NCI-H2029 (cell line): Measurements from ENCODE around the gene EPN3.

Experiments
- DNase-seq: peaks from one replicate; lab custom pipeline; 2025; lab: John Stamatoyannopoulos, UW

EPN3 gene

DNA sequence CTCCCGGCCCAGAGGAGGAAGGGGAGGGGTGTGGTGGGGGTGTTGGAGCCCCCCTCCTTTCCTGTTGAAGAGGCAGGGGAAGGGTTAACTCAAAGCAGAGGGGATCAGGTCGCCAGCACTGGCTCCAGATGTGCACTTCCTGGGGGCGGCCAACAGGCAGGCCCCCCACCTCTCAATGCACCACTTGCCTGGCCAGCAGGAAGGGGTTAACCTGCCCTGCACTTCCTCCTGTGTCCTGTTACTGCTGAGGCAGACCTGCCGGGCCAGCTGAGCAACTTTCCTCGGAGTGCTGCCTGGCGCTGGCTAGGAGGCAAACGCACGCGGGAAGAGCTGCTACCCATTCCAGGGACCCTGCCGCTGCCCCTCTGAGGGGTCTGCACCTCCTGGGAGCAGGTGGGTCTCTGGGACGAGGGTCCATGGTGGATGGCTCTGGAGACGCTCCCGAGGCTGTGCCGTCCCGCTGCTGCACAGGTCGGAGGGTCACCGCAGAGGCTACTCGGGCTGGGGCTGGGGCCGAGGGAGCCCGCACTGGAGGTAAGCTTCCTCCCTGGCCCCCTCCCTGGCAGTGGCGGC, at the start of gene EPN3:
TSS of gene EPN3 (plus strand) at position 284 of the 573 bp plus-strand sequence. CDS start 3,822 bp downstream, outside the sequence.
- DNase-seq: no peak

DNA sequence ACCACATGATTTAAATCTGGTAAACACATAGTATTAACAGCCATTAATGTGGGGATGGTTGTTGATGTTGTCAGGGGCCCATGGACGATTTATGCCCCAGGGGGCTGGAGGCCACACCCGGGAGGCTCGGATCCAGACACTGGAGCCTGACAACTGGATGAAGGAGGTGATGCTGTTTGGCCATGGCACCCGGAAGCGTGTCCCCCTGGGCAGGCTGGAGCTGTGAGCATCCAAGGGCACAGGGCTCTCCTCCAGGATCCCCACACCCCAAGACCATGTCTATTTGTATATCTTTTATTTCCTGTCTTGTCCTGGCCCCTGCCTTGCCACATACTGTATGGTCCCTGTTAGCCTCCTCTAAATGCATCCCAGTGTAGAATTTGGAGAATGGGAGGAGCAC, 49.3 kb upstream of the EPN3 start:
- DNase-seq: no peak

DNA sequence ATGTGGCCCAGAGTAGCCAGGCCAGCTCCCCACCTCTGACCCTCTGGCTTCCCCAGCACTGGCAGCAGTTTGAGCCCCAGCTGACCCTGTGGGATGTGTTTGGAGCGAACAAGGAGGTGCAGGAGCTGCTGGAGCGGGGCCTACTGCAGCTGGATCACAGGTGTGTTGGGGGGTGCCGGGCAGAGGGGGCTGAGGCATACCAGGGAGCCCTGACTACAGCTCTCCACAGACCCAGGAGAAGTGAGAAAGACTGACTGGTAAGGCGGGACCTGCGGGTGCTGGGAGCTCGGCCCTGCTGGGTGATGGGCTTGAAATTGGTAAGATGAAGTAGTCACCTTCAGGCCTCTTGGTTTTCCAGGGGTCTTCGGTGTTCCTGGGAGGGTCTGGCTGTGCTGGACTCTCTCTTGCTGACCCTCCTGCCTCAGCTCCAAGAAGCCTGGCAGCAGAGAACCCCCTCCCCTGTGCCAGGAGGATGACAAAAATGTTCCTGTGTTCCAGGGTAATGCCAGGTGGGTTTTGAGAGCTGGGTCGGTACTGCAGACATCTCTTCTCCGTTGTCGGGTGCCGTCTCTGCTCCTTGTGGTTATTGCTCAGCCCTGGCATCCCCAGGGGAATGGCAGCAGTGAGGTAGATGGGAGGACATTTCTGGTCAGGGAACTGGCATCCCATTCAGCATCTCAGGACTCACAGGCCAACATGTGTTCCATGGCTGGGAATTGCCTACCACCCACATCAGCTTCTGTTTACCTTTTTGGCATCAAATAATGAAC, 48.0 kb upstream of the EPN3 start:
- DNase-seq: no peak

DNA sequence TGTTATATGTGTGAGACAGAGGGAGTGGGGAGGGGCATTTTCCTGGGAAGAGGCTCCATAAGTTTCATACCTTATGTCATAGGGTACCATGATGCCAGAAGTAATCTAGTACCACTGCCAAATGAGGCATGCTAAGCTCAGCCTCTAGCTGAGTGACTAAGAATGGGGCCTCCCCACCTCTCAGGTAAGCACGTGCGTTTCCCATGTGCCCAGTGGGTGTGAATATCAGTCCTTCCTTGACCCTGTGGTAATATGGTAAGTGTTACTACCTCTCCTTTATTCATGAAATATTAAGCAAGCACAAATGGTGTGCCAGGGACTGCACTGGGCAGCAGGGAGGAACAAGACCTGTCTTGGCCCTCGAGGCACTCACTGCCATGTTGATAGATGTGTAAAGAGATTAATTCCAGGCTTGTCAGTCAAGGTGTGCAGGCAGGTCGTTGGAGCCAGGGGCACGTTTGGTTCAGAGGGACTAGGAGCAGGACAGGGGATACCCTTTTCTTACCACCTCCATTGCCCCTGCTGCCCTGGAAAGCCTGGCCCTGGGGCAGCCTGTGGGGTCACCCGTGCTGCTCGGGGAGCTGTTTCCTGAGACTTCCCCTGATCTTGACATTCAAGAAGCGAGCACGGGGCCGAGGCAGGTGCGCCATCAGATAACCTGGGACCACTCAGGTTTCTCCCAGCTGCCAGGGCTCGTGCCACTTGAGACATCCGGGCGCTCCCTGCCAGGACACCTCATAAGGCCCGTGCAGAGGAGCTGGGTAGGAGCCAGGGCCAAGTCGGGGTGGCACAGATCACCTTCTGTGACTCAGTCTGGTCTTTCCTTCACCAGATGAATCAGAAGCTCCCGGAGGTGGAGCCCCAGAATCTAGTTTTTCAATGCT, 45.1 kb upstream of the EPN3 start:
- DNase-seq: no peak

DNA sequence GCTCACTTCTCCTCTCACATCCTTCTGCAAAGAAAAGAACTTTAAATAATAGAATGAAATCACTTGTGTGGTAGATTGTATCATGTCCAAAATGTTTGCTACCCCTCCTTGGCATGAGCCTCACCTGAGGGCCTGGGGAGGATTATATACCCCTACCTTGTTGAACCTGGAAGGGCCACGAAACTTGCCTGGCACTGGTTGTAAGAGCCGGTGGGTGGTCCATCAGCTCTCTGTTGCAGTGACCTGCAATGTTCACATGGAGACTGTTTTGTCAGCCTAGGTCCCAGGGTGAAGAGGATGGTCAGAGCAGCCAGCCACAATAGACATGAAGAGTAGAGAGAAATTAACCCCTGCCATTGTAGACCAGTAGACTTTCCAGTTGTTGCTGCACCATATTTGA, 43.7 kb upstream of the EPN3 start:
- no peak for DNase-seq

DNA sequence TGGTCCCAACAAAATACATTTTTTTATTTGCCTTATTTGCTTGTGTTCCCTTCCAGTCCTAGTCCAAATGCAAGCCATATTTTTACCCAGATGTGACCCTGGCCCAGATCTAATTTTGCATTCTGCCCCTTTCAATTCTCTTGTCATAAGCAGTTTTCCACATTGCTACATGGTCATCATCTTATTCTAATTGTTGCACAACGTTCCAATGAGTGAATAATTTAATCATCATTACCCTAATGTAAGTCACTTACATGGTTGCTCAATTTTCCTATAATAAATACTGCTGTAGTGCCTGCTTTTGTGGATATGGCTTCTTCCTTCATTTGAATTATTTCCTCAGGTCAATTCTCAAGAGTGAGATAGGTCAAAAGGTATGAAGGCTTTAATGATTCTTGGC, 41.0 kb upstream of the EPN3 start:
- DNase-seq: no peak

DNA sequence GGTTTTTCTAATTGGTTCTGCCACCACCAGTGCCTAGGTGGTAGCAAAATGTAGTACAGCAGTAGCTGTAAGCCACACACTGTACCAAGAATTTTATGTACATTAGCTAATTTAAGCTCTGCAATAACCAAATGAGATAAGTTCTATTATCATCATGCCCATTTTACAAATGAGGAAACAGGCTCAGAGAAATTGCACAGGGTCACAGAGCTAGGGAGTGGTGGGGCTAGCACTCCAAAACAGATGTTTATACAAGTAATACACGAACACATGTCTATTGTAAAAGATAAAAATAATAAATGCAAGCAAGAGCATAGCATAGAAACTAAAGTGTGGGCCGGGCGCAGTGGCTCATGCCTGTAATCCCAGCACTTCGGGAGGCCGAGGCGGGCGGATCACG, 40.3 kb upstream of the EPN3 start:
- no peak for DNase-seq

DNA sequence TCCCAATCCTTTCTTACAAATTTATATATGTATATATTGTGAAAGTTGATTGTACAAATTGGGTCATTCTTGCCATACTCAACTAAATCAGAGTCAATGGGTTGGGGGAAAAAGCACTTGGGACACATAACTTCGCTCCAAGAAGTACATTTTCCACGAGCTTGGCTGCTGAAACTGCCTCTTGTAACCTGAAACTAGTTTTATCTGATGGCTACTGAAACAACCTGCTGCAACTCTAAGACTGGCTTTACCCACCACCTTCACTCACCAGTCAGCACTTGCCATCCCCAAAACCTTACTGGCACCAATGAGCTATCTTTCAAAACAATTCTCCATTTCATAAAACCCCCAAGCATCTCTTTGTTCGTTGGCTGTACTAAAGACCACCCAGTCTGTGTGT, 38.8 kb upstream of the EPN3 start:
- no peak for DNase-seq

DNA sequence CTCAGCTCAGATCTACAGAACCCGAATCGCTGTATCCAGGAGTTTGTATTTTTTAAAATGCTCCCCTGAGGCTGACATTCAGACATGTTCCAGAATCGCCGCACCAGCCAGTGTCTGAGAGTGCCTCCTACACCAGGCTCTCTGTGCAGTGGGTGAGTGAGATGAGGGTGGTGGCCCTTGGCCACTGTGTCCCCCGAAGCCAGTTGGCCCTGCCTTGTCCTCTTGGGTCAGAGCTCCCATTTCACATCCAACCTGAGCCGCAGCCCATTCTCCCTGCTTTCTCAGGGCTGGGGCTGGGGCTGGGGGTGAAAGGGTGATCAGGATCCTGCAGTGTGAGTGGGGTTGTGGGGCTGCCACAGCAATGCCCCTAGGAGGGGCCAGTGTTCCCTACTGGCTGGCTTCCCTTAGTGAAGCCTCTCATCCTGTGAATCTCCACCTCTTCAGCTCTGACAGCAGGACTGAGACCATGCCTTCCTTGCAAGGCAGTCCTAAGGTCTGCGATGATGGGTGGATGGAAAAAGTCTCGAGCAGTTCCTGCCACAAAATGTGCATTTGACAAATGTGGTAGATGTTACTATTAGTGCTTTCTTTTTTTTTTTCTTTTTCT, 37.2 kb upstream of the EPN3 start:
- DNase-seq: no peak

DNA sequence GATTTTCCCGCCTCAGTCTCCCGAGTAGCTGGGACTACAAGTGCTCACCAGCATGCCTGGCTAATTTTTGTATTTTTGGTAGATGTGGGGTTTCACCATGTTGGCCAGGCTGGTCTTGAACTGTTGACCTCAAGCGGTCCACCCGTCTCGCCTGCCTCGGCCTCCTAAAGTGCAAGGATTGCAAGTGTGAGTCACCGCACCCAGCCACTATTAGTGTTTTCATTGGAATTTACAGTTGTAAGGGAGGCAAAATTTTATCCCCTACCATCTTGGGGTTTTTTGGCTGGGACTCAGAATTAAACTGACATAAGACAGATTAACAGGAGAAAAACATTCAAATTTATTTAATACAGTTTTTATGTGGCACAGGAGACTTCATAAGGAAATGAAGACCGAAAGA, 36.6 kb upstream of the EPN3 start:
- DNase-seq: no peak

DNA sequence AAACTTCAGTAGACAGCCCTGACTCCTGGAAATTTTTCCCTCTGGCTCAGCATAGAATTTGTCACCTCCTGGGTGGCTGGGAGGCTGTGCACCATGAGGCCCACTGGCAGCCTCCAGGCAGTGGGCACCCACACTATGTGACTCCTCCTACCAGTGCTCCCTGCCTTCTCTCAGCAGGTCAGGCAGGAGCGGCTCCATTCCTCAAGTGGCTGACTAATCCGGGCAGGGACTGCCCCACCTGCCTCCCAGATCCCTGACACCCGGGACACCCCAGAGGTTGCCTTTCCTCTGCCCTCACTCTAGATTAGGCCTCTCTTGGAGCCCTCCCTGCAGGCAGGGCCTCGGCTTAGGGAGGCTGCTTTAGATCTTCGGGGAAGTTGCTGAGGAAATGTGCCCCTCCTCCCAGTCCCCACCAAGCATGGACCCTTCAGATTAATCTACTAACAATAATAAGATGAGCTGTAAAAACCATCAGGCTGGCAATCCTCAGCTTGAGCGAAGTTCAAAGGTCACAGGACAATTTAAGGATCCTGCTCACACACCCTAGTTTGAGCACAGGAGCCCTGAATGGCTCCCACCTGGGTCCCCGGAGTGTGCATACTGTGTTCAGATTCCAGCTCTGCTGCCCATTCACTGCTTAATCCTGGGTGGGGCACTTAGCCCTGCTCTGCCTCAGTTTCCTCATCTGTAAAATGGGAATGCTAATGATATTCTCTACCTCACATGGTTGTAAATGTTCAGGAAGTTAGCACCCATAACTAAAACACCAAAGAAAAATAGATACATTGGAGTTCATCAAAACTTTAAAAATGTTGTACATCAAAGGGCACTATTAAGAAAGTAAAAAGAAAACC, 34.3 kb upstream of the EPN3 start:
- DNase-seq: no peak

DNA sequence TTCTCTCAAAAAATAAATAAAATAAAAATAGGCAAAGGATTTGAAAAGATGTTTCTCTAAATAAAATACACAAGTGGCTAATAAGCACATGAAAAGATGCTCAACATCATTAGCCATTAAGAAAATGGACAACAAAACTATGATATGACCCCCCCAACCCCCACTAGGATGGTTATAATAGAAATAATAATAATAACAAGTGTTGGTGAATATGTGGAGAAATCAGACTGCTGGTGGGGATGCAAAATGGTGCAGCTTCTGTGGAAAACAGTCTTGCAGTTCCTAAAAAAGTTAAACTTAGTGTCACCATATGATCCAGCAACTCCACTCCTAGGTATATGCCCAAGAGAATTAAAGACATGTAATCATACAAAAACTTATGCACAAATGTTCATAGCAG, 33.3 kb upstream of the EPN3 start:
- no peak for DNase-seq

DNA sequence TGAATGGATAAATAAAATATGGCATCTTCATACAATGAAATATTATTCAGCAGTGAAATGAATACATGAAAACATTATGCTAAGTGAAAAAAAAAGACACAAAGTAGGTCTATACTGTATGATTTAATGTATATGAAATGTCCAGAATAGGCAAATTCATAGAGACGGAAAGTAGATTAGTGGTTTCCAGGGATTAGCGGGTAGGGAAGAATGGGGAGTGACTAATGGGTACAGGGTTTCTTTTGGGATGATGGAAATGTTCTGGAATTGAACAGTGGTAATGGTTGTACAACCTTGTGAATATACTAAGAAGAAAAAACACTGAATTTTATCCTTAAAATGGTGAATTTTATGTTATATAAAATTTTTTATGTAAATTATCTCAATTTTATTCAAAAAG, 32.8 kb upstream of the EPN3 start:
- no peak for DNase-seq

DNA sequence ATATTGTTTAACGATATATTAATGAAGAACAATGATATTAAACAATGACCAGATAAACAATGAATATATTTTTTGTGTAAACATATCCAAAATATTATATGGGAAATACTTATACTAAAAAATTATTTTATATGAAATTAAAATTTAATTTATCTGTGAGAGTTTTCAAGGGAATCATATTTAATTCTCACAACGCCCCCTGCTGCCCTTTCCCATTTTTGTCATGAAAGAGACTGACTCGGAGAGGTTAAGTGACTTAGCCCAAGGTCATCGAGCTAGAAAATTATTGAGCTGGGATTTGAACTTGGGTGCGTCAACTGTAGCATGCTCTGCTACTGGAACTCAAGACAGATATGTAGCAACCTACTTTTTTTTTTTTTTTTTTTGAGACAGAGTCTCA, 31.5 kb upstream of the EPN3 start:
- no peak for DNase-seq

DNA sequence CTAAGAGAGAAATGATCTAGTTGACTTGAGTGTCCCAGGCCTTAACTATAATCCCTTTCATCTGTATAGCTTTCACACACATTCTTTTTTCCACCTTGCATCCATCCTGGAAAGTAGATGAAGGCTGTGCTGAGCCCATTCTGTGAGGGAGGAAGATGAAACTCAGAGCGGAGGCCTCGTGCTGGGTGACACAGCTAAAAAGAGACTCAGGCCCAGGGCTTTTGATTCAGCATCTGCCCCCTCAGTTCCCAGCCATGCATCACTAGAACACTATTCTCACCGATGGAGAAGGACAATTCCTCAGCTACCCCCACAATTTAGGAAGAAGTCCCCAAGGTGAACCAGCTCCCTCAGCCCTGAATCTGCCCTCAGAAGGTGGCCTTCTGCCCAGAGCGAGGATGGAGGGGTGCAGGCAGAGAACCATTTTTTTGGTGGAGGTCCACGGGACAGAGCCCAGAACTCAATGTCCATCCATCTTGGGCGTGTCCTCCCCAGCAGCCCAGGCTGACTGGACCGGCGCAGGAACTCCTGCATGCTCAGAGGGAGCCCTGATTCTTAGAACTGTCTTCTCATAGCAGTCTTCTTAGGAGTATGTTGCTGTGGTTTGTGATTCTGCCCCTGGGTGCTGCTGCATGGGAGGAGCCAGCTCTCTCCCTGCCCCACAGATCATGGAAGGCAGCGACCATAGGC, 30.1 kb upstream of the EPN3 start:
- DNase-seq: no peak

DNA sequence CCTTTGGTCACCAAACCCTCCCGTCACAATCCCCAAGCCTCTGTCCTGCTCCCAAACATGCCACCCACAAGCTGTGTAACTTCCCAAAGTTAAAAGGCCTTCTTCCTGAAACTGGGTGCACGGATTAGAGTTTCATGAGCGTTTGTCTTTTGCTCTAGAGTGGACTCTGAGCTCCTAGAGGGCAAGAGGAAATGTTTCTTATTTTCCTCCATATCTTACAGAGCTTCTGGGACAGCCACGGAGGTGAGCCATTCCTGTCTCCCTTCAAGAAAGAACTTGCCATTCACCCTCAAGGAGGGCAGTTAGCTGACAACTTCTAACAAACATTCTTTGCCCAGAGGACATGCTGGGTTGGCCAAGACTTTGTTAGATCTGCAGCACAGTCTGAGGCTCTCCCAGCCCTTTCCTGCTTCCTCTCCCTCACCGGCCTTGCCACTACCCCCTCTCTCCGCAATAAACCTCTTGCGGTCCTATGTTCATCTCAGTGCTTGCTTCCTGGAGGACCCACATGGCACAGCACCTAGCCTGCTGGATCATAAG, 26.9 kb upstream of the EPN3 start:
- no peak for DNase-seq

DNA sequence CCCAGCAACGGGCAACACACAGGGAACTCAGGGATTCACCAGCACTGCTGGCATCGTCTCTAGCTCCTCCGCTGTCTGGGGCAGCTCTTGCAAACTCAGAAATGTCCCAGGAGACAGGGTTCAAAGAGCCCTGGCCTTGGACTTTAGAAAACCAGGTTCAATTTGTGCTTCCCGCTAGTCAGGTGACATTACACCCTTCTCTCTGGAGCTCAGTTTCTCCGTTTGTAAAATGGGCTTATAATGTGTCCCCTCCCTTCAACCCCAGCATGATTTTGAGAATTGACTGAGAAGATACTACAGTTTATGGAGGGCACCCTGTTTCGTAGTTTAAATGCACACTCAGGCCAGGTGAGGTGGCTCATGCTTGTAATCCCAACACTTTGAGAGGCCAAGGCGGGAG, 26.2 kb upstream of the EPN3 start:
- DNase-seq: no peak

DNA sequence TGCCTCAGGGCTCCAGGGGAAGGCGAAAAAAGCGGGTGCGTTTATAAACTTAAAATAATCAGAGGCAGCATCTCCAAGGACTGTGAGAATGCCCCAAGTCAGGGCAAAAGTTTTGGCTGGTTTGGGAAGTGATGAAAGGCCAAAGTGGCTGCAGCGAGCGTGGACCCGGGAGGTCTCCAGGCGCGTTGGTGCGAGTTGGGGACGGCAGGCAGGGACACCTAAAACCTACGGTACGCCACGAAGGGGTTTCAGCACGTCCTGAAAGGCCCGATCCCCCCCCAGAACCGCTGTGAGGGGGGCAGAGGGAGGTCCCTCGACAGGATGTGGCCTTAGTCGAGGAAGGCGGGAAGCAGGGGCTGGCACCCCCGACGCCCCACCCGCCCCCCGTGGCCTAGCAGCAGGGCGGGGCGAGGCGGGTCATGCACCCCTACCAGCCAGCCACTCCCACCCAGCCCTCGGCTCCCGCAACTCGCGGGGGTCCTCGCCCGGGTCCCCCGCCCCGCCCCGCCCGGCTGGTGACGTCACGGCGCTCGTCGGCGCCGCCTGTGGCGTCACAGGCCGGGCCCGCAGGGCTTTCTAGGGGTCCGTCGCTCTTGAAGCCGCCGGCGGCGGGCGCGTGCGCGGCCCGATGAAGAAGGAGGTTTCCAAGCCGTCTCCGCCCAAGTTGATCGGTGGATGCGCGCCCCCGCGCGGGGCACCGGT, 24.5 kb upstream of the EPN3 start, which contains the start of gene MYCBPAP:
TSS of gene MYCBPAP (plus strand) at position 569 of the 702 bp plus-strand sequence. CDS start 236 bp downstream, outside the sequence.
- DNase-seq: no peak

DNA sequence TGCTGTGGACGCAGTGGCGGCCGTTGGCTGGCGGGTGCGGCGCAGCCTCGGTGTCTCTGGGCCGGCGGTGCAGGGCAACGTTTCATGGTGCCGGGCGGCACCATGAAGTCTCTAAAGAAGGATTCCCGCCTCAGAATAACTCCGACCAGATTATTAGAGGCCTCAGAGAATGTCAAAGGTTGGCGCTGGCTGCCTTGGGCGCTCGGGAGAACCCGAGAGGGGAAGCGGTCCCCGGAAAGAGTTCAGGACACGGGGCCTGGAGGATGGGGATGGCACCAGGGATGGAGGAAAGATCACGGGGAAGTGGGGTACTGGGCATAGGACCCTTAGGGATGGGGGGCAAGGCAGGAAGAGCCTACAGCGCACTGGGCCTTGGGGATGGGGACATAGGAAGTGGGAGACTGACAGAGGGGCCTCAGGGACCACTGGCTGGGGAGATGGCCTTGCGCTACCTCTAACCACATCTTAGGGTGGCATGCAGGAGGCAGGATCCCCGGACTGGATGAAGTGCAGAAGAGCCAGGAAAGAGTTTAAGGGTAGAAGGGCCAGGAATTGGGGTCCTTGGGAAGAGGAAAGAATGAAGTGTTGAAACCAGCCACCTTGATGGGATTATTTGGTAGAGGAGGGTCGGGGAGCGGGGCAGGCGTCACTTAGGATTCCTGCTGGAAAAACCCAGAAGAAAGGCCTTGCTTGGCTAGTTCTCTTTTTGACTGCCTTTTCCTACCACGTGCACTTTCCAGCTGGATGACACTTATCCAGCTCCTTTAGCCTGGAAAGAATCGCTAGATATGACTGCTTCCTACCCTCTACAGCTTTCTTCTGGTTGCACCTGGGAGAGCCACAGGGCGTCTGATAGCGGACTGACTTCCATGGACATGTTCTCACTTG, 23.7 kb upstream of the EPN3 start:
- DNase-seq: no peak
